Hypothalamus (tissue), 51 donors: ENCODE results near the gene CD300A.
"Not testable (repeated sequence)": the region's sequence is repeated elsewhere in the genome, so short reads cannot be mapped to it uniquely, and the experiment has no call there.

Experiments
- DNase-seq, 51 donors: peaks; one replicate each; lab custom pipeline; 2025; lab: John Stamatoyannopoulos, UW

Gene CD300A

DNA sequence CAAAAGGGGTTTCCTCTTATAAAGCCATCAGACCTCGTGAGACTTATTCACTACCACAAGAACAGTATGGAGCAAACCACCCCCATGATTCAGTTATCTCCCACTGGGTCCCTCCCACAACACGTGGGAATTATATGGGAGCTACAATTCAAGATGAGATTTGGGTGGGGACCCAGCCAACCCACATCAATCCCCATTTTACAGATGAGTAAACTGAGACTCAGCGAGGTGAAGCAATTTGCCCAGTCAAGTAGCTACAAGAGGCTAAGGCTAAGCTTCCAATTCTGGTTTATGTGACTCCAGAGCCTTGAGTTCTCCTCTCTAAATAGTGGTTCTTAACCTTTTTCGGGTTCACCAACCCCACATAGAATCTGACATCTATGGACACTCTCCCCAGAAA is 8.8 kb downstream of the CD300A start:
- no peak for DNase-seq

DNA sequence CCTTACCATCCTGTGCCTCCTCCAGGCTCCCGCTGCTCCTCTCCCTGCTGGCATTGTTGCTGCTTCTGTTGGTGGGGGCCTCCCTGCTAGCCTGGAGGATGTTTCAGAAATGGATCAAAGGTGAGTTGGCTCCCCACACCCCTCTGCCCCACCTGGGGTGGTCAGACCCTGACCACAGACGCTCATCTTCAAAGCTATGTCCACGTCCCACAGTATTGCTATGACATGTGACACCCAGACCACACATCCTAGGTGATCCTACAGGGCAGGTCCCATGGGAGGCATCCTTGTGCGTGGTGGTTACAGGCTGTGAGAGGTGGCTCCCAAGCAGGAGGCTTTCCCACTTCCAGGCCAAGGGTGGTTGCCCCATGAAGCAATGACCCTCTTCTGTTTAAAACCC is 11.0 kb downstream of the CD300A start:
- no peak for DNase-seq

DNA sequence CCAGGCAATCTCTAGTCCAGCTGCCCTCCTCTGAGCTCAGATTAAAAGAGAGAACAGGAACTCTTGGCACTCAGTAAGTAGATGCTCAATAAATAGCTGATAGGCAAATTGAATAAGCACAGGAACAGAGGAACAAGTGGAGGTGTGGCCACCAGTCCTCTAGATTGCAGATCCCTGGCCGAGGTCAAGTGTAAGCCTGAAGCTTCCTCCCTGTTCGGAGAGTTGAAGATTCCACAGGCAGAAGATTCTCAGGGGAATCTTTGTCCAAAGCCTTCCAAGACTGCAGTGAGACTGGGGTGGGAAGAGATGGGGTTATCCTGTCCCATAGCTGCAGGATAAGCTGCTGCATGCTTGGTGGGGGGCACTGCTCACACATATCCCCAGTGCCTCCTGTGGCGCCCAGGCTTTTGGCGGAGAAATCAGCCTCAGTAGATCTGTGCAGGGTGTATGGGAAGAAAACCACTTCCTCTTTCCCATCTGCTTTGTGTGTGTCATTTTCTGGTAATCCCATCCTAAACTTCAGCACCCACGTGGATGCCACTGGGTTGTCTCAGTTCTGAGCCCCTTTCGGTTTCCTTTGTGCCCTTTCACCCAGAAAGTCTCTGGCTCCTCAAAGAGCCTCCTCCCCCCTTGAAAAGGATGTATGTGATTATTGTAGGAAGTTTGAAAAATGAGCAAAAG is 12.1 kb downstream of the CD300A start:
- DNase-seq = peak in 4 of 51 donors; percentile 8 to 23 (median 11)

DNA sequence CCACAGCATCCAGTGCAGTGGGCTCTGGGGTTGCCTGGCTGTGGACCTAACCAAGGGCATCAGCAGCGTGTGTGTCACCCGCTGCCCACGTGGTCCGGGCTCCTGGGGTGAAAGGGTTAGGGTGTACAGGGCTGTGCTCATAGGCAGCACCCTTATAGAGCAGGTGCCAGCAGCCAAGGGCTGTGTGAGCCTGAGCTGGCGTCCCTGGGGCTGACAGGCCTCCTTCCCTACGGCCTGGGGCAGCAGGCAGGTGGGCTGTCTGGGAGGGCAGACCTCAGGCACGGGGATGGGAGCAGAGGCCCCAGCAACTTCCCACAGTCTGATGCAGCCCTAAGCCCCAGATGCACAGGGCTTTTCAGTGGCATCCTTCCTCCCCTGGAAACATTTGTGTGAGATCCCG is 13.9 kb downstream of the CD300A start:
- no peak for DNase-seq

DNA sequence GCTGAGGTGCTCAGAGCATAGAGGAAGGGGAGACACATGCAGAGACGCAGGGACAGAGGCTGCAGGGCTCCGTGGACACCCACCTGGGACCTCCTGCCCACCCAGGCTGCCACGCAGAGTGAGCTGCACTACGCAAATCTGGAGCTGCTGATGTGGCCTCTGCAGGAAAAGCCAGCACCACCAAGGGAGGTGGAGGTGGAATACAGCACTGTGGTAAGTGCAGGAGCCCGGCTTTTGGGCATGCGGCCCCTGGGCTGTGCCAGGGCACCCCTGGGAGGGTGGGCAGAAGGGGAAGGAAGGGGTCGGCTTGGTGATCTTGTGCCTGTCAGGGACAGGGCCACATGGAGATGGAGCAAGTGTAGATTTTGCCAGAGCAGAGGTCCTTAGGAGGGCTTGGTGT is 15.2 kb downstream of the CD300A start:
- DNase-seq = no peak

DNA sequence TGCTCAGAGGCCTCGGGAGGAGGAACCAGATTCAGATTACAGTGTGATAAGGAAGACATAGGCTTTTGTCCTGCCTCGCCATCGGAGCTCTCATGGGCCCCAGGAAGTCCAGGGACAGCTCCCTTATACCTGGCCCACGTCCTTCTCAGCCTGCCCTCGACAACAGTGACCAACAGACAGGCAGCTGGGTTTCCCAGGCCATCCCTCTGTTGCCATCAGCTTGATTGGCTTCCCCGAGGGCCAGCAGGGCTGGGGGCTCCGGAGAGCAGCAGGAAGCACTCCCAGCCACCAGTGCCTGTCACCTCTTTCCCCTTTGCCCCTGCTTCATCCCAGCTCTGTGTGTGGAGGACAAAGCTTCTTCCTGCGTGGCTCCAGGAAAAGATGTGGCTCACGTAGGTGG is 17.6 kb downstream of the CD300A start:
- no peak for DNase-seq

DNA sequence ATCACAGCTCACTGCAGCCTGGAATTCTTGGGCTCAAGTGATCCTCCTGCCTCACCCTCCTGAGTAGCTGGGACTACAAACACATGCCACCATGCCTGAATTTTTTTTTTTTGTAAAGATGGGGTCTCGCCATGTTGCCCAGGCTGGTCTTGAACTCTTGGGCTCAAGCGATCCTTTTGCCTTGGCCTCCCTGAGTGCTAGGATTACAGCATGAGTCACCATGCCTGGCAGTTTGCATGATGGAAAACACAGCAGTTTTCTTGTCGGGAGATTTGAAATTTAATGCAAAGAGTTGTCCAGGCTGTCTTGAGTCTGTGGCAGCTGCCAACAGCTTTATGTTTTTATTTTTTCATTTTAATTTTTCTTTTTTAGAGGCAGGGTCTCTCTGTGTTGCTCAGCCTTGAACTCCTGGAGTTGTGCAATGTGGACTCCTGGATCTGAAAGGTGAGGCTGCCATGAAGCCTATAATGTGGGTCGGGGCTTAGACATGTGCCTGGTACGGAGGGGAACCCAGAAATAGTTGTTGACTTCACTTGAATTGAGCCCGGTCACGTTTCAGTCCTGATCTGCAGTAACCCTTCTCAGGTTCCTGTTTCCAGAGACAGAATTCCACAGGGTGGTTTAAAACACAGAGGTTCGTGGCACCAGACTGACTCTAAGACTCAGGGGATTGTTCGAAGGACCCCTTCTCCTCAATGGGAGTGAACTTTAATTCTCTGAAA is 18.7 kb downstream of the CD300A start:
- no peak for DNase-seq

DNA sequence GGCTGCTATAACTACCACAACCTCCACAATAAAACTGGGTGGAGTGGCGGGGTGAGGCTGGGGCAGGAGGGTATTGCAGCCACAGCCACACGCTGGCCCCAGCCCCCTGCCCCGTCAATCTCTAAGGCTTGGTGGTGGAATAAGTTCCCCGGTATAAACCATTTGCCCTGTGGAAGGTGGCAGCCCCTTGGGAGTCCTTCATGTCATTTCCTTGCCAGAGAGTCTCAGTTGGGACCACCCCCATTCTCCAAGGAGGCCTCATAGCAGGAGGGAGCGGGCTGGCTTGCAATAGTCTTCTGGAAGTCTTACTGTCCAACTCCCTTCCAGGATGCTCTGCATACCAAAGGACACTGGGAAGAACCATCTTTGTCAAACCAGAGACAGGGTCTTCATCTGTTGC is 19.4 kb downstream of the CD300A start:
- no peak for DNase-seq

DNA sequence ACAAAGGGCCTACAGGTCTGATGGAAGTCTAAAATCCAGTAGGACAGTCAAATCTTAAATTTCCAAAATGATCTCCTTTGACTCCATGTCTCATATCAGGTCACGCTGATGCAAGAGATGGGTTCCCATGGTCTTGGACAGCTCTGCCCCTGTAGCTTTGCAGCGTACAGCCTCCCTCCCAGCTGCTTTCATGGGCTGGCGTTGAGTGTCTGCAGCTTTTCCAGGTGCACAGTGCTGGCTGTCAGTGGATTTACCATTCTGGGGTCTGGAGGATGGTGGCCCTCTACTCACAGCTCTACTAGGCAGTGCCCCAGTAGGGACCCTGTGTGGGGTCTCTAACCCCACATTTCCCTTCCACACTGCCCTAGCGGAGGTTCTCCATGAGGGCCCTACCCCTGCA is 21.8 kb downstream of the CD300A start:
- DNase-seq = not testable (repeated sequence)

DNA sequence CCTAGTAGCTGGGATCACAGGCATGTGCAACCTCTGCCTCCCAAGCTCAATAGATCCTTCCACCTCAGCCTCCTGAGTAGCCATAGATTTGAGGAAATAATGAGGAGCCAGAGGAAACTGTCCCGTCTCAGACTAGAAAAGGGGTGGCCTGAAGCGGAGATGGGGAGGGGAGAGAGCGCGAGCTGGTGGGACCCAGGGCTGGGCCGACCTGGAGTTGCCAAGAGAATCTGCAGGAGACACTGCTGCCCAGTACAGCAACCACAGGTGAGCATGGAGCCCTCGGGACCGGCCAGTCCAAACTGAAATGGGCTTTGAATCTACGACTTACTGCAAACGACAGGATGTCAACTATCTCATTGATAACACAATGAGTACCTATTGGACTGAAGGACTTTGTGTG is 24.3 kb downstream of the CD300A start:
- DNase-seq = no peak

DNA sequence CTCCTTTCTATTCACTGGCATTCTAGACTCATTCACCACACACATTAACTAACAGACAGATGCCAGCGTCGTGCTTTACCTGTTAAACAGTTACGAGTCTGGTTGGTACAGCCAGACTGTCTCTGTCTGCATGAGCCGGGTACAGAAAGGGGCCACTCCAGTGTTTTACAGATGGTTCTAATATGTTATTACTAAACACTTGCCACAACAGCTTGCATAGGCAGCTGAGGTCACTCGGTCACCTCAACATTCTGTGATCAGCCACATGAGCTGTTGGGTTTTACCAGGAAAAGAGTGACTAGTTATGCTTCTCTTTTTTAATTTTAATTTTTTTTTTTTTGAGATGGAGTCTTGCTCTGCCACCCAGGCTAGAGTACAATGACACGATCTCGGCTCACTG is 25.2 kb downstream of the CD300A start:
- no peak for DNase-seq

DNA sequence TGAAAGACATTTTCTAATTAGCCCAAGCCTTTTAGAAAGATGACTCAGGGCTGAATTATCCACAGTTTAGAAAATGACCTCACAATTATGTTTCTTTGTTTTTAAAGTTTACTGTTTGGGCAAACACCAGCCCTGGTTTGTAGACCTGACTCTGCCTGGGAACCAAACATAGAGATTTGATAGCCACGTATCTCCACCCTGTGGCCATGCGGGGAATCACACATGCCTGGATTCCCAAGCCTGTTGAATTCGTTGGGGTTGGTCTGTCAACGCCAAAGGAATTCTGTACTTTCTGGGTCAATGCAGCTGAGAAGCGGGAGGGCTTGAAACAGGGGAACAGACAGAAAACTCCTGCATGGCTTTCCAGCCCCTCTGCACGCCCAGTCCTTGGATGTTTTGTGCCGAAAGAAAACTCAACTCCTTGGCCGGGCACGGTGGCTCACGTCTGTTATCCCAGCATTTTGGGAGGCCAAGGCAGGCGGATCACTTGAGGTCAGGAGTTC is 26.9 kb downstream of the CD300A start:
- peak in 38 of 51 donors; percentile 6 to 74 (median 39) for DNase-seq

DNA sequence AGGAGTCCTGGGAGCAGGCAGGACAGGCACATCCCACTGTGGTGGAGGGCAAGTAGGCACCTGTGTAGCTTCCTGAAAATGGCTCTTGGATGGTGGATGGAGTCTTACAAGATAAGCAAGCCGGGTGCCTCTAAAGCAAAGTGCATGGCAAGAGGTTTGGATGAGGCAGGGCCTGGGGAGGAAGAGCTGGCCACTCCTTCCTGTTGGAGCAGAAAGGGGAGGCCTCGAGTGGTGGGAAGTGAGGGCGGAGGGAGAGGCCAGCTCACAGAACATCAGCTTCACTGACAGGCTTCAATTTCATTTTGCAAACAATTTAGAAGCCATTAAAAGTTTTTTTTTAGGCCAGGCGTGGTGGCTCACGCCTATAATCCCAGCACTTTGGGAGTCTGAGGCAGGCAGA is 31.0 kb downstream of the CD300A start:
- no peak for DNase-seq

DNA sequence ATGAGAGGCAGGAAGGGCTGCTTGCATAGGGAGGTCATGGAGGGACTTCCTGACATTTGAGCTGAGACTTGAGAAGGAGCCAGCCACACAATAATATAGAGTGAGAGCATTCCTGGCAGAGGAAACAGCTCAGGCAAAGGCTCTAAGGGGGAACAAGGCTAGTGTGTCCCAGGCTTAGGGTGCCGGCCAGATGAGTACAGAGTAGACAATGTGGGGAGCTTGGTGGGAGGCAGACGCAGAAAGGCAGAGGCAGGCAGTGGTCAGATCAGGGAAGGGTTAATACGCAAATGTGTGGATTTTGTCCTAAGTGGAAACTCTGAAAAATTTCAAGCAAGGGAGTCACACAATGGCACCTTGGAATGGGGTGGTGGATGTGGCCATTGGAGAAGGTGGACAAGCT is 33.6 kb downstream of the CD300A start:
- DNase-seq = no peak

DNA sequence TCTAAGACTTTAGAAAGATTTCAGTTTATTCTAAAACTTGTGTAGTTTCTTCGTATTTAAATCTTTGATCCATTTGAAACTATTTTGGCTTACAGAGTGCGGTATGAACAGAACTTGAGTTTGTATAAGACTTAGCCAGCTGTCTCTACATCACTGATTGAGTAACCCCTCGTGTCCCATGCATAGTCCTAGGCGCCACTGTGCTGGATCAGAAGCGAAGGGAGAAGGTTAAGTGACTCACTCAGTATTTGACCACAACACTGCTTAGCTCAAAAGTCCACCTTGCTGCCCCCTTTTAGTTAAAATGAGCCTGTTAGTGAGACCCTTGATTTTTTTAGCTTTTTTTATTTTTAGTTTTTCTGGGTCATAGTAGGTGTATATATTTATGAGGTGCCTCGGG is 36.4 kb downstream of the CD300A start:
- no peak for DNase-seq

DNA sequence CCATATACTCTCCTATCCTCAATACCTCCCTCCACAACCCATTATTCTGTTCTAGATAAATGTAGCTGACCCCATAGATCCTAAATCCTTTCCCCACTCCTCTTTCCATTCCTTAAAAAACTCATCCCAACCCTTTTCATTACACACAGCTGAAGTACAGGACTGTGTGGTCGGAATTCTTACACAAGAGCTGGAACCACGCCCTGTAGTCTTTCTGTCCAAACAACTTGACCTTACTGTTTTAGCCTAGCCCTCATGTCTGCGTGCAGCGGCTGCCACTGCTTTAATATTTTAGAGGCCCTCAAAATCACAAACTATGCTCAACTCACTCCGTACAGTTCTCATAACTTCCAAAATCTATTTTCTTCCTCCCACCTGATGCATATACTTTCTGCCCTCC is 37.5 kb downstream of the CD300A start:
- not testable (repeated sequence) for DNase-seq

DNA sequence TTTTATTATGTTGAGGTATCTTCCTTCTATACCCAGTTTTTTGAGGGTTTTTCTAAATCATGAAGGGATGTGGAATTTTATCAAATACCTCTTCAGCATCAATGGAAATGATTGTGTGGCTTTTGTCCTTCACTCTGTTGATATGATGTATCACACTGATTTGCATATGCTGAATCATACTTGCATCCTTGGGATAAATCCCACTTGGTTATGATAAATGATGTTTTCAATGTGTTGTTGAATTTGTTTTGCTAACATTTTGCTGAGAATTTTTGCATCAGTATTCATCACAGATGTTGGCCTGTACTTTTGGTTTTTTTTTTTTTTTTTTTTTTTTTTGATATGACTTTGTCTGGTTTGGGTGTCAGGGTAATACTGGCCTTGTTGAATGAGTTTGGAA is 41.7 kb downstream of the CD300A start:
- no peak for DNase-seq

DNA sequence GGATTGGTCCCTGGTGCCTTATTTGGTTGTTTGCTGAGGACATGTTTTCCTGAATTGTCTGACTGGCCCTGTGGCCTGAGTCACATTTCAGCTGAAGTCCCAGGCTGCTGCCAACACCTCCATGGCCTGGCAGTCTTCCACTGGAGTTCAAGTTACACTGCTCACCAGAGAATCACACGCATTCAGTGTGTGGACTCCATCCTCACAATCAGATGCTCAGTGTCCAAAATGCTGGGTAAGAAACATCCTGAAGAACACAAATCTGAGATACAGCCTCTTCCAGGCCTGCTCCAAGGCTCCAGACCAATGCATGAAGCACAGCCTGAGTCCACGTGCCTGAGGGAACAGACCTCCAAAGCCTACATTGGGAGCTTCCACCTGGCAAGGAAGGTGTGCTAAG is 45.6 kb downstream of the CD300A start:
- no peak for DNase-seq

DNA sequence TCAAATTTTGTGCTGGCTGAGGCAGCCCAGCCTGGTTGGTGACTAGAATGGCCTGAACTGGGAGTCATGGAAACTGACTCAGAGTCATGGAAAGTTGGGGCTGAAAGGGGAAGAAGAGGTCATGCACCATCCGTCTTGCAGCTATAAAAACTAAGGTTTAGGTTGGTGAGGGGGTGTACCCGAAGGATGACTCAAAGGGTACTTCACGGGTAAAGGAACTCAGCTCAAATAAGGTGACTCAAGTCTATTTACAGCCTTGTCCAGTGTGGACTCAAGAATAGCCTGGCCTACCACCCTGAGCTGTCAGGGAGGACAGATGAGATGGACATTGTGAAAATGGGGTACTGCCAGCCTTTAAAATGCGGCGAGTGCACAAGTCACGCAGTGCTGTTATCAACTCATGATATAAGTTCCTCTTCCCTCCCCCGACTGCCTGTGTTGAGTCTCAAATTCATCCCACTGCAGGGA is 46.2 kb downstream of the CD300A start:
- no peak for DNase-seq

DNA sequence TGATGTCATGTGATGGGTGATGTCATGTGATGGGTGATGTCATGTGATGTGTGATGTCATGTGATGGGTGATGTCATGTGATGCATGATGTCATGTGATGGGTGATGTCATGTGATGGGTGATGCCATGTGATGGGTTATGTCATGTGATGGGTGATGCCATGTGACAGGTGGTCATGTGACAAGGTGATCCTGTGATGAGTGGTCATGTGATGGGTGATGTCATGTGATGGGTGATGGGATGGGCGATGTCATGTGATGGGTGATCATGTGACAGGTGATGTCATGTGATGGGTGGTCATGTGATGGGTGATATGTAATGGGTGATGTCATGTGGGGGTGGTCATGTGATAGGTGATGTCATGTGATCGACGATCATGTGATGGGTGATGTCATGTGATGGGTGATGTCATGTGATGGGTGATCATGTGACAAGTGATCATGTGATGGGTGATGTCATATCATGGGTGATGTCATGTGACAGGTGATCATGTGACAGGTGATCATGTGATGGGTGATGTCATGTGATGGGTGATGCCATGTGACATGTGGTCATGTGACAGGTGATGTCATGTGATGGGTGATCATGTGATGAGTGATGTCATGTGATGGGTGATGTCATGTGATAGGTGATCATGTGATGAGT is 47.7 kb downstream of the CD300A start:
- peak in 2 of 51 donors; percentile 32 to 70 for DNase-seq

DNA sequence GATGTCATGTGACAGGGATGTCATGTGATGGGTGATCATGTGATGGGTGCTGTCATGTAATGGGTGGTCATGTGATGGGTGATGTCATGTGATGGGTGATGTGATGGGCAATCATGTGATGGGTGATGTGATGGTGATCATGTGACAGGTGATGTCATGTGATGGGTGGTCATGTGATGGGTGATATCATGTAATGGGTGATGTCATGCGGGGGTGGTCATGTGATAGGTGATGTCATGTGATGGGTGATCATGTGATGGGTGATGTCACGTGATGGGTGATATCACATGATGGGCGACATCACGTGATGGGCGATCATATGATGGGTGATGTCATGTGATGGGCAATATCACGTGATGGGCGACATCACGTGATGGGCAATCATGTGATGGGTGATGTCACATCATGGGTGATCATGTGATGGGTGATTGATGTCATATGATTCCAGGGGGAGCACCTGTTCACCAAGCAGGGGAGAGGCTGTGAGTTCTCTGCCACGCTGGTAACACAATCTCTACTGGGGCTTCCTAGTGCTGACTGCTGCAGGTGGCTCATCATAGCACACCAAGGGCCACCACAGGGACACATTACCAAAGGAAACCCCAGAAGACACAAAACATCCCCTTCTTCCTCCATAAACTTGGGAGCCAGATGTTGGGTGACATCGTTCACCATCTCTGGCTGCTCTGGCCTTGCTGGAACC is 48.3 kb downstream of the CD300A start:
- DNase-seq = peak in 2 of 51 donors; percentile 26 to 65
